NOMO-1 treated with DMSO at 0.1 percent for 48 hours (cell line): ENCODE results near the gene GH1.
"Not testable (repeated sequence)": the region's sequence is repeated elsewhere in the genome, so short reads cannot be mapped to it uniquely, and the experiment has no call there.

Source experiments
- DNase-seq: peaks from one replicate; lab custom pipeline; 2025; ENCODE audit not compliant: unreplicated experiment; lab: John Stamatoyannopoulos, UW

The GH1 gene

DNA sequence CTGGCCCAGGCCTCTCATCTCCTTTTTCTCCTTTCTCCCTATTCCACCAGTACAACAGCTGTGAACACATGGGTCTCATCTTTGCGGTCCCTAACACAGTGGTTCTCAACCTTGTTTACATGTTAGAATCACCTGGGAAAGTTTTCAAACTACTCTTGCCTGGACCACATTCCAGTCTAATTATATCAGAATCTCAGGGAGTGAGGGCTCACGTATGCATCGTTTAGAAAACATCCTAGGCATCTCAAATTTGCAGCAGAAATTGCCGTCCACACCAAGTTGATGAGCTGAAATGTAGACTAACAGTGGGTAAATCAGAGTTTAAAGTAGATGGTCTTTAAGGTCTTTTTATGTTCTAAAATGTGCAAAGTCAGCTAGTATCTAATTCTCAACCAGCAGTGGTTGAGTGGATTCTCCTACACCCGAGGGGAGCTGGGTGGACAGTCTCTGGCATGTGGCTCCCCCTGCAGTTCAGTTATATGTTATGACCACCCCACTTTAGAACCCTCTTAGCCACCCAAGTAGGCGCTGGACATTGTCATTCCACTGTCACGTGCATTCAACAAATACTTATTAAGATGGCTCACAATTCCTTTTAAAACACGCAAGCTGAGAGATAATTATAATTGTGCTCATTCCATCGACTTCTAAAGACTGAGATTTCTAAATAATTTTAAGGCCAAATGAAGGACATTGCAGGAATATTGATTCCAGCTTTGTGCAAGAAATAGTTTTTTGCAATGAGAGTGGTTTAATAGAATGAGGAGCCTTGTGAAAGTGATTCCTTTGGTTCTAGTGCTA, 48.9 kb downstream of the GH1 start:
- not testable (repeated sequence) for DNase-seq
